GM19351 (cell line): ENCODE results near the gene PDILT.
"Not testable (repeated sequence)": the region's sequence is repeated elsewhere in the genome, so short reads cannot be mapped to it uniquely, and the experiment has no call there.

Experiments
- ATAC-seq: cut with Tn5 transposase; IDR thresholded peaks from one replicate; pipeline ENCODE4 v1.9.1; 2021; ENCODE audit warnings: mild to moderate bottlenecking, moderate library complexity; ENCODE audit not compliant: unreplicated experiment

The PDILT gene, protein sequence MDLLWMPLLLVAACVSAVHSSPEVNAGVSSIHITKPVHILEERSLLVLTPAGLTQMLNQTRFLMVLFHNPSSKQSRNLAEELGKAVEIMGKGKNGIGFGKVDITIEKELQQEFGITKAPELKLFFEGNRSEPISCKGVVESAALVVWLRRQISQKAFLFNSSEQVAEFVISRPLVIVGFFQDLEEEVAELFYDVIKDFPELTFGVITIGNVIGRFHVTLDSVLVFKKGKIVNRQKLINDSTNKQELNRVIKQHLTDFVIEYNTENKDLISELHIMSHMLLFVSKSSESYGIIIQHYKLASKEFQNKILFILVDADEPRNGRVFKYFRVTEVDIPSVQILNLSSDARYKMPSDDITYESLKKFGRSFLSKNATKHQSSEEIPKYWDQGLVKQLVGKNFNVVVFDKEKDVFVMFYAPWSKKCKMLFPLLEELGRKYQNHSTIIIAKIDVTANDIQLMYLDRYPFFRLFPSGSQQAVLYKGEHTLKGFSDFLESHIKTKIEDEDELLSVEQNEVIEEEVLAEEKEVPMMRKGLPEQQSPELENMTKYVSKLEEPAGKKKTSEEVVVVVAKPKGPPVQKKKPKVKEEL

DNA sequence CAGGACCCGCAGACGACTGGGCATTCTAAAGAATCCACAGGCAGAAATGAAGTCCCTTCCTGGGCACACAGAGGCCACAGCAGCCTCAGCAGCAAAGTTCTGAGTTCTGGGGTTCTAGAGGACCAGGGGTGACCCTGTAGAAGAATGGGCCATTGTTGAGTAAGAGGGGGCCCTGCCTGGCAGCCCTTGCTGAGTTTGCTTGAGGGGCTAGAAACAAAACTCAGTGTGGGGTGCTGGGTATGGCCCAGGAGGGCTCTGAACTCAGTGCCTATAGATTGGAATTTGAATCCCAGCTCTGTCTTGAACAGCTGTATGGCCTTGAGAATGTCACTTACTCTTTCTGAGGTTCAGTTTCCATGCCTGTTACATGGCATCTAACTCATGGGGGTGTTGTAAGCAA lies at the start of gene PDILT:
TSS of gene PDILT (minus strand) at position 101 of the 400 bp plus-strand sequence. CDS start 5,437 bp downstream, outside the sequence.
- ATAC-seq, result no peak

DNA sequence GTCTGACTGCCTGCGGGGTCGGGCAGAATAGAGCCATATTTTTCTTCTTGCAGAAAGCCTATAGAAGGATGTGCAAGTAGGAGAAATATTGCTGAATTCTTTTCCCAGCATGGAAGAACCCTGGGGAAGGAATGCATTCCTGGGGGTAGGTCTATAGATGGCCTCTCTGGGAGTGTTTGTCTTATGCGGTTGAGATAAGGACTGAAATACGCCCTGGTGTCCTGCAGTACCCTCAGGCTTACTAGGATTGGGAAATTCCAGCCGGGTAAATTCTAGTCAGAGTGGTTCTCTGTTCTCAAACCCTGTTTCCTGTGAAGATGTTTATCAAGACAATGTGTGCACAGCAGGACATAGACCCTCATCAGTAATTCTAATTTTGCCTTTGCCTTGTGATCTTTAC lies 49.1 kb upstream of the PDILT start:
- not testable (repeated sequence) for ATAC-seq

DNA sequence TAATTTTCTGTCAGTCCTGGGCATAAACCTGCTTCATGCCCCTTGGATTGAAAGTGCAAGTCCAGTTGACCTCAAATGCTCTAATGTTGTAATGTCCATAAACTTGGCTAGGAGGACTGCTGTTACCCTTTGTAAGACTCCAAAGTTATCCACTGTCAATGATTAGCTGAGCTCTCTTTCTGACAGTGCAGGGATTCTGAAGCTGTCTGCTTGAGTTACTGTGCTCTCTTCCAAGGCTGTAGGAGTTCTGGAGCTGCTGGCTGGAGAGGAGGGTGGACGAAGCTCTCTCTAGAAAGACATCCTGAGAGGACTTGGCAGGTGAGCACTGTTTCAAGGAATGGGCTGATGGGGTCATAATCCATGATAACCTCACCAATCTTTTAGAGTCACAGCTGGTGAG lies 46.8 kb upstream of the PDILT start, which contains the start of gene ACSM2A:
TSS of gene ACSM2A (plus strand) at position 158 of the 400 bp plus-strand sequence. CDS start 8,594 bp downstream, outside the sequence.
- not testable (repeated sequence) for ATAC-seq

DNA sequence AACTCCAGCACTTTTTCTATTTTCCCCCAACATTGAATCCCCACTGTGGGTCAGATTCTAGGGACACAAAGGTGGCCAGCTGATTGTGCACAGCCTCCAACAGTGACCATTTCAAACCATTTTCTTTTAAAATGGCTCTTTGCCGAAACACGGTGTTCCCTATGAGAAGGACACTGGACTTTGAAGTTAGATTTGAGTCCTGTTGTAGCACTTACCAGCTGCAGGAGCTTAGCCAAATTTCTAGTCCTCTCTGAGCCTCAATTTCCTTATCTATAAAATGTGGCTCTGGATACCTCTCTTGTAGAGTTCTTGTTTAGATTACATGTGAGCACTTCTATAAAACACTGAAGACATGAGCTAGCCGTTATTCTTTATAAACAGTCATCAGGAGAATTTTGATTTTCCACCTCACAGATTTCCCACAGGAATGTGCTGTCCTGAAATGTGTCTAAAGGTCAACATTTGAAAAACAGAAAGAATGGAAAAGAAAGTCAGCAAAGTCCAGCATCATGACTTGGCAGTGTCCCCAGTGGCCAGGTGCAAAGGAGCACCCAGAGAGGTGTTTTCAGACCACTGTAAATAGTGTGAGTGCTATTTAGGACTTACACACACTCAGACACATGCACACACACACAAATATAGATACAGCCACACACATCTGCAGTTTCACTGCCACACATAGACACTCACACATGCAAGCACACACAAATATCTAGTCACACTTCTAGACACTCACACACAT lies 42.3 kb upstream of the PDILT start:
- not testable (repeated sequence) for ATAC-seq

DNA sequence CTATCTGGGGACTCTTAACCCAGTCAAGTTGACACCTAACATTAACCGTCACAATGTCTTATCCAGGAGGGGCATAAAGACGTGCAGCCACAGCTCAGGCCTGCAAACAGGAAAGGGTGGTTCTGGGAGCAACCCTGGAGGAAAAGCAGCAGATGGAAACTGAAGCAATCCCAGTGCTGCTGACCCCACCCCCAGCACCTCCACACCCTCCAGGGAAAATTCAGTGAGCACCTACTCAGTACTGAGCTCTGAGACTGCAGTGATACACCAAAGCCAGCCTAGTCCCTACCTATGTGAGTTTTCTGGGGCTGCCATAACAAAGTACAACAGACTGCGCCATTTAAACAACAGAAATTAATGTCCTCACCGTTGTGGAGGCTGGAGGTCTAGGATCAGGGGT lies 37.3 kb upstream of the PDILT start:
- not testable (repeated sequence) for ATAC-seq

DNA sequence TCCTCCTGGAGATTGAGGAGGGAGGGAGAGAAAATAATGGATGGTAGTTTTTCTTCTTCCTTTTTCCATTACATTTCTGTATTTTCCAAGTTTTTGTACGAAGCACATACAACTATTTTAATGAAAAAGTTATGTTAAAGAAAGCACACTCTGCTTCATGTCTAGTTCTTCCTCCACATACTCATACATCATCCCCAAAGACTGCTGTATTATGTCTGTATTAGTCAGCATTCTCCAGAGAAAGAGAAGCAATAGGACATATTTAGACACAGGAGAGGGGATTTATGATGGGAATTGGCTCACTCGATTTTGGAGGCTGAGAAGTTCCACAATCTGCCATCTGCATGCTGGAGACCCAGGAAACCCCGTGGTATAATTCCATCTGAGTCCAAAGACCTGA lies 36.7 kb upstream of the PDILT start:
- no peak for ATAC-seq

DNA sequence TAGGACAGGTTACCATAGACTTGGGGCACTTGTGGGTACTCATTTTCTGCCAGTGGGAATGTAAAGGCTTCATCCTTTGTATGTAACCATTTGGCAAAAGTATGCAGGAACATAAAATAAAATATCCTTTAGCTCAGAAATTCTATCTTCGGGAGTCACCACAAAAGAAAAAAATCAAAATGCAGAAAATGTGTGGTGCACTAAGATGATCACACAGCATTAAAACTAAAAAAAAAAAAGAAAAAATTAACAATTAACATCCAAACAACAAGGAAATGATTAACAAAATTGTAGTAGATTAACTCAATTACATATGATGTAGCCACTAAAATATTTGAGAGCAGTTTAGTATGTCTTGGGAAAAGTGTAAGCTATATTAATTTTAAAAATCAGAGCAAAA lies 36.2 kb upstream of the PDILT start:
- ATAC-seq, result not testable (repeated sequence)

DNA sequence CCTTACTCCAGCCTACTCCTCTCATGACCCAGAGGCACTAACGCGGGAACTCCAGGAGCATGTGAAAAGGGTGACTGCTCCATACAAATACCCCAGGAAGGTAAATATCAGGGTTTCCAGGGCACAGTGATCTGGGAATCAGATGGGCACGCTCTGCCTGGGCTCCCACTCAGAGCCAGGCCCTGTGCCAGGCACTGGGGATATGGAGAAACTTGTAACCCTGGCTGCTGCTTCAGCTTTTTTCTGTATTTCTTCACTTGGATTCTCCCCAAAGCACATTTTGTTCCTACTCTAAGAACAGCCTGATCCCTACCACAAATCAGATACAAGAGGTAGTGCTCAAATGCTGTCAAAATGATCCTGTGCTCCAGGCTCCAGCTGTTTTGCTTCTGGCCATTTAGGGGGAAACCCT lies 35.3 kb upstream of the PDILT start:
- not testable (repeated sequence) for ATAC-seq

DNA sequence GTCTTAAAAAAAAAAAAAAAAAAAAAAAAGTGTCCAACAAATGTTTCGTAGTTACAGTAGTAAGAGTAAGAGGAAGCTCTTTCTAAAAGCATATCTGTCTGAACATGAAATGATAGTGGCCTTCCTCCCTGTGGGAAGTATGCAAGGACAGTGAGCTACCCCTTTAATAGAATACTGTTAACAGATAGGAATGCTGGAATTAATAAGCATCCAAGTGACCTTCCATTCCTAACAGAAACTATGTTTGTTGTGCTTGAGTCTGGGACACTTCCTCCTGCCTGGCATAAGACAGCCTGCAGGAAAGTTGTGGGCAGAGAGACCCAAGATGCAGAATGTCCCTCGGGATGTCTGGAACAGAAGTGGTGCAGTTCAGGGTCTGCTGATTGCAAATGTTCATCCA lies 34.4 kb upstream of the PDILT start:
- ATAC-seq, result not testable (repeated sequence)

DNA sequence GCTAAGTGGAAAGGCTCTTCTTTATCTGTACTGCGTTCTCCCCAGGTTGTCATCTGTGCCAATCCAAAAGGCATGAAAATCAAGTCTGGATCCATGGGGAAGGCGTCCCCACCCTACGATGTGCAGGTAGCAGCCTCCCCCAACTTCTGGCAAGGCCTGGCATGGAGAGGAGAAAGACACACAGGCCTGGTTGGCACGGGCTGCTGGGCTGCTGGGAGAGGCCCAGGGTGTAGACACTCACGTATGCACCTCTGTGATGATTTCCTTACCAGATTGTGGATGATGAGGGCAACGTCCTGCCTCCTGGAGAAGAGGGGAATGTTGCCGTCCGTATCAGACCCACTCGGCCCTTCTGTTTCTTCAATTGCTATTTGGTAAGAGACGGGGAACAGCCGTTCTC lies 26.4 kb upstream of the PDILT start:
- ATAC-seq, result no peak

DNA sequence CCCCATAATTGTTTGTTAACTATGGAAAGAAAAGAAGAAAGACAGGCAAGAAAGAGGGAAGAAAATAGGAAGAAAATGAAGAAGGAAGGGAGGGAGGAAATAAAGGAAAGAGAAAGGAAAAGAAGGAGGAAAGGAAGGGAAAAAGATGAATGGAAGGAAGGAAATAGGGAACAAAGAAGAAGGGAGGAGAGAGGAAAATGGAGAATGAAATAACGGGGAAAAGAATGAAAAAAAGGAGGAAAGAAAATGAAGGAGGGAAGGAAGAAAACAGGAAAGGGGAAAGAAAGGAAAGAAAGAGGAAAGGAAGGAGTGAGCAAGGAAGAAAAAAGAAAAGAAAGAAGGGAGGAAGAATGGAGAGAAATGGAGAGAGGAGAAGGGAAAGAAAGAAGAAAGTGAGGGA lies 25.9 kb upstream of the PDILT start:
- not testable (repeated sequence) for ATAC-seq

DNA sequence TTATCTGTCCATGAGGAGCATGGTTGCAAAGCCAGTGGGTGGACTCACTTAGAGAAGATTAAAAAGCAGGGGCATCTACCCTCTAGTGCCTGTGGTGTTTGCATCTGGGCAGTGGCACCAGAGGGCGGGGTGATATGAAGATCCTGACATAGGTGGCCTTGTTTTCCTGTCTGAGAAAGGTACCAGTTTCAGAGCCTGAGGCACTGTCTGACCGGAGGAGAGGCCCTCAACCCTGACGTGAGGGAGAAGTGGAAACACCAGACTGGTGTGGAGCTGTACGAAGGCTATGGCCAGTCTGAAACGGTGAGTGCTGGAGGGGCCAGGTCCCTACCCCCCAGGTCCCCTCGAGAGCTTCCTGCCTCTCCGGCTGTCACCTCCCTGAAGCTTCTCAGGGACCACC lies 25.0 kb upstream of the PDILT start:
- not testable (repeated sequence) for ATAC-seq

DNA sequence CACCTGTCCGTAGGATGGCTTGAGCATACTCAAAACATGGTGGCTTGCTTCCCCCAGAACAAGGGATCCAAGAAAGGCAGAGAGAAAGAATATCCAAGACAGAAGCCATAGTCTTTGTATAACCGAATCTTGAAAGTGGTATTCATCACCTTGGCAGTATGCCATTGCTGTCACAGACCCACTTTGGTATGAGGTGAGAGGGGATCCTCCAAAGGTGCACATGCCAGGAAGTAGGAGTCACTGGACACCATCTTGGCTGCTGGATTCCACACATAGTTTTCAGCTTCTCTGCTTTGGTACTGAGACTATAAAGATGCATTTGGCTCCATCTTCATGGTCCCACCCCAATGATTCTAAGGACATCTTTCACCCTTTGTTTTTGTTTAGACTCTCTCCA lies 22.9 kb upstream of the PDILT start:
- not testable (repeated sequence) for ATAC-seq

DNA sequence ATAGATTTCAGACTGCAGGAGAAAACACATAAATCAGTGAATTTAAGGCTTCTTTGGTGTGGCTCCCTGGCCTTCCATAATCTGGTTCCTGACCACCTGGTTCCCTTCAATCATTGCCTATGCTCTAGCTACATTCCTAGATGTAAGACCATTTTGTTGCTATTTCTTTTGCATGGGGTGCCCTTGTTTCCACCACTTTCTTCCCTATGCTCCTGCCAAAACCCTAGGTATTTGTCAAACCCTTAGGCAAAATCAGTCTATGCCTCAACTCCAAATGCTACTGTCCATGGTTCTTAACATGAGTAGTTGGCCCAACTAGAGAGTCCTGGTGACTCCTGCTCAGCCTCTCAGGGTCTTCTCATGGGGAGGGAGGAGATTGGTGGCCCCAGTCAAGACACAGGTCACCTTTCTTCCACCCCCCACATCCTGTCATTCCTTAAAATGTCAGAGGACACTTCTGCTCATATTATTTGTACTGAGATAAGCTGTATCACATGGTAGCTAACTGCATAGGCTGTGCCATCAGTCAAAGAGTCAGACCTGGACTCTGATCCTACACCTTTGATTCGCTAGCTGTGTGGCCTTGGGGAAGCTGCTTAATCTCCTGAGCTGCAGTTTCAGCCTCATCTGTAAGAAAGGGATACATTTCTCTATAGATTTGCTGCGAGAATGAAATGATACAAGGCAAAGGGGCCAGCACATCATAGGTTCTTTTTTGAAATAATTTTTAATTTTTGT lies 19.8 kb upstream of the PDILT start:
- no peak for ATAC-seq

DNA sequence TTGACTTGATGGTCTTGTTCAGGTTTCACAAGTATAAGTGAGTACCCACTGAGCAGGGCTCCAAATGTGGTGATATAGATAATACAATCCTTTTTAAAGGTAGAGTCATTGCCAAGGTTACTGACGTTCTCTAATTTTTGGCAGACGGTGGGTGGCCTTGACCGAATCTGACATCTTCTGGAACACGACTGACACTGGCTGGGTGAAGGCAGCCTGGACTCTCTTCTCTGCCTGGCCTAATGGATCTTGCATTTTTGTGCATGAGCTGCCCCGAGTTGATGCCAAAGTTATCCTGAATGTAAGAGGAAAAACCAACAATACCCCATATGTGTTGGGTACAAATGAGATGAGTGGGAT lies 19.2 kb upstream of the PDILT start:
- not testable (repeated sequence) for ATAC-seq

DNA sequence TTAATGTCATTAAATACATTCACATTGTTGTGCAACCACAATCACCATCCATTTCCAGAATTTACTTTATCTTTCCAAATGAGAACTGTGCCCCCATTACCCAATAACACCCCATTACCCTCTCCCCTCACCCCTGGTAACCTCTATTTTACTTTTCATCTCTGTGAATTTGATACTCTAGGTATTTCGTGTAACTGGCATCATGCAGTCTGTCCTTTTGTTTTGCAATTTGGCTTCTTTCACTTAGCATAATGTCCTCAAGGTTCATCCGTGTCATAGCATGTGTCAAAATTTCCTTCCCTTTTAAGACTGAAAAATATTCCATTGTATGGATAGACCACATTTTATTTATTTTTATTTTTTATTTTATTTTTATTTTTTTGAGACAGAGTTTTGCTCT lies 17.2 kb upstream of the PDILT start:
- ATAC-seq, result not testable (repeated sequence)

DNA sequence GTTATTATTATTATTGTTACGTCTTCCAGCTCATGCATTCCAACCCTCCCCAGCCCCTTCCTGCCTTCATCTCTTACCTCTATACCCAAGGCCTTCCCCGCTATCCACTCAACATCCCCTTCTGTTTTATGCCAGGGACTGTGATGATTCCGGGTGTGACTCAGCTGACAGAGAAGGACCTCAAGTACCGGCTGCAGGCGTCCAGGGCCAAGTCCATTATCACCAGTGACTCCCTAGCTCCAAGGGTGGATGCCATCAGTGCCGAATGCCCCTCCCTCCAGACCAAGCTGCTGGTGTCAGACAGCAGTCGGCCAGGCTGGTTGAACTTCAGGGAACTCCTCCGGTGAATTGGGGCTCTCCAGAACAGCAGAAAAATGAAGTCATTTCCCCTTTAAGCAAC lies 14.6 kb upstream of the PDILT start:
- not testable (repeated sequence) for ATAC-seq

DNA sequence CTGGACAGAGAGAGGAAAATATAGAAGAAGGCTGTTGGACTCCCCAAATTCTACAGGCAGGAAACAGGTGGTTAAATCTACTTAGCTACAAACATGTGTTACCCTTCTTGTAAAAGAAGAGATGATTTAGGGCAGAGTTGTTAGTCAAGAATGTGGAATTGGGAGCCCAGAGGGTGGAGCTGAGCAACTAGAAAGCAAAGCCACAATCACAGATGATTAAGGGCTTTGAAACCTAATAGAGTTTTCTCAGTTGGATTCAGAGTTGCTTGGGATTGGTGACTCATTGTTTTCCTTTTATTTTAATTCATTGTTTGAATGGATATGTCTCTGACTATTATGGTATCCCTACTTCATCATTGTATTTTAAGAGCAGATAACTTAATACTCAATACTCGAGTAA lies 11.0 kb upstream of the PDILT start:
- ATAC-seq, result no peak

DNA sequence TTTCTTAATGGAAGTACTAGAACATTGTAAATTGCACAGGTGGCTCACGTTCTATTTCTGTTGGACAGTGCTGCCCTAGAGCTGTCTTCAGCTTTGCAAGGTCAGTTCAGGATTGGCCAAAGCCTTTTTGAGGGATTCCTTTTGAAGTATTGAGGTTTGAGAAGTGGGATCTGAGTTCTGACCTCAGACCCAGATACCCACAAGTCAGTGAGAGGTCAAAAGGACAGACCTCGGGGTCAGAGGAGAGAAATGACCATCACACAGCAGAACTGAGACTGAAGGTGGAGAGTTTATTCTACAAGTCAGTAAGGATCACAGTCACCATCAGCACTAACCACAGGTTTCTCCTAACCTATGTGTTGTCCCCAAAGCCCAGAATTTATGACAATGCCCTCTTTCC lies 6.5 kb upstream of the PDILT start:
- ATAC-seq, result peak; percentile 43

DNA sequence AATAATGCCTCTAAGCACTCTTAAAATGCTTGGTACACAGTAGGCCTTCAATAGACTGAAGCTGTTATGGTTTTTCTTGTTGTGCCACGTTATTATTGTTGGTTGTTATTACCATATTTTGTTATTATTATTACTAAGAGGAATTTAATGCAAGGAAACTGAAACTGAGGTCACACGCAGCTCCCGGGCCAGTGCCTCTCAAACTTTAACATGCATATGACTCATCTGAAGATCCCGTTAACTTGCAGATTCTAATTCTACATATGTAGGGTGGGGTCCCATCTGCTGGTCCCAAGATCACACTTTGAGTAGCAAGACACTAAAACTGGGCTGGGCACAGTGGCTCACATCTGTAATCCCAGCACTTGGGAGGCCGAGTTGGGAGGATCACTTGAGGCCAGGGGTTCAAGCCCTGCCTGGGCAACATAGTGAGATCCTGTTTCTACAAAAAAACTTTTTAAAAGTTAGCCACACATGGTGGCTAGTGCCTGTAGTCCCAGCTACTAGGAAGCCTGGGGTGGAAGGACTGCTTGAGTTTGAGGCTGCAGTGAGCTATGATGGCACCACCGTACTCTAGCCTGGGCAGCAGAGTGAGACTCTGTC lies 5.7 kb upstream of the PDILT start:
- peak; percentile 92 for ATAC-seq
